ENCODE data around the gene FAM98A. TPM values are rescaled to one million over a fixed set of nuclear protein-coding genes. Genes with fewer than 3 reads are reported as not detected.

Gene FAM98A
- total RNA-seq (10 to 100 TPM; 47.6 to 51.4 TPM), polyA plus RNA-seq (ENCODE audit: insufficient read length in 6 of 6) (10 to 100 TPM; 28.5 to 38.1 (median 32.6) TPM)
- long read RNA-seq, donor 1, transcript FAM98A-201 (8 exons, 2,816 nt) = major isoform, 10 of 24 reads
- long read RNA-seq, donor 1, partial matches to known transcripts = 10 of 24 reads
- long read RNA-seq, donor 1, other reads (novel, unspliced or antisense) = 0 of 24 reads
- long read RNA-seq, donor 2, partial matches to known transcripts = 24 of 28 reads
- long read RNA-seq, donor 2, other reads (novel, unspliced or antisense) = 0 of 28 reads
- long read RNA-seq, donor 3, transcript FAM98A-201 (8 exons, 2,816 nt) = major isoform, 5 of 6 reads
- long read RNA-seq, donor 3, partial matches to known transcripts = 0 of 6 reads
- long read RNA-seq, donor 3, other reads (novel, unspliced or antisense) = 0 of 6 reads
- long read RNA-seq, donor 4, partial matches to known transcripts = 15 of 20 reads
- long read RNA-seq, donor 4, other reads (novel, unspliced or antisense) = 2 of 20 reads
- long read RNA-seq, donor 5, partial matches to known transcripts = 0 of 4 reads
- long read RNA-seq, donor 5, other reads (novel, unspliced or antisense) = 0 of 4 reads
- long read RNA-seq, donor 6, transcript FAM98A-201 (8 exons, 2,816 nt) = major isoform, 9 of 10 reads
- long read RNA-seq, donor 6, partial matches to known transcripts = 0 of 10 reads
- long read RNA-seq, donor 6, other reads (novel, unspliced or antisense) = 0 of 10 reads
- long read RNA-seq, donor 7, partial matches to known transcripts = 0 of 5 reads
- long read RNA-seq, donor 7, other reads (novel, unspliced or antisense) = 0 of 5 reads
- long read RNA-seq, donor 8, transcript FAM98A-201 (8 exons, 2,816 nt) = major isoform, 6 of 9 reads
- long read RNA-seq, donor 8, partial matches to known transcripts = 0 of 9 reads
- long read RNA-seq, donor 8, other reads (novel, unspliced or antisense) = 0 of 9 reads
- long read RNA-seq, donor 9 = 0 reads
- long read RNA-seq, donor 10, partial matches to known transcripts = 11 of 12 reads
- long read RNA-seq, donor 10, other reads (novel, unspliced or antisense) = 1 of 12 reads
- long read RNA-seq, donor 11, transcript FAM98A-201 (8 exons, 2,816 nt) = major isoform, 13 of 22 reads
- long read RNA-seq, donor 11, partial matches to known transcripts = 5 of 22 reads
- long read RNA-seq, donor 11, other reads (novel, unspliced or antisense) = 0 of 22 reads
- long read RNA-seq, donor 12, partial matches to known transcripts = 6 of 12 reads
- long read RNA-seq, donor 12, other reads (novel, unspliced or antisense) = 0 of 12 reads

DNA sequence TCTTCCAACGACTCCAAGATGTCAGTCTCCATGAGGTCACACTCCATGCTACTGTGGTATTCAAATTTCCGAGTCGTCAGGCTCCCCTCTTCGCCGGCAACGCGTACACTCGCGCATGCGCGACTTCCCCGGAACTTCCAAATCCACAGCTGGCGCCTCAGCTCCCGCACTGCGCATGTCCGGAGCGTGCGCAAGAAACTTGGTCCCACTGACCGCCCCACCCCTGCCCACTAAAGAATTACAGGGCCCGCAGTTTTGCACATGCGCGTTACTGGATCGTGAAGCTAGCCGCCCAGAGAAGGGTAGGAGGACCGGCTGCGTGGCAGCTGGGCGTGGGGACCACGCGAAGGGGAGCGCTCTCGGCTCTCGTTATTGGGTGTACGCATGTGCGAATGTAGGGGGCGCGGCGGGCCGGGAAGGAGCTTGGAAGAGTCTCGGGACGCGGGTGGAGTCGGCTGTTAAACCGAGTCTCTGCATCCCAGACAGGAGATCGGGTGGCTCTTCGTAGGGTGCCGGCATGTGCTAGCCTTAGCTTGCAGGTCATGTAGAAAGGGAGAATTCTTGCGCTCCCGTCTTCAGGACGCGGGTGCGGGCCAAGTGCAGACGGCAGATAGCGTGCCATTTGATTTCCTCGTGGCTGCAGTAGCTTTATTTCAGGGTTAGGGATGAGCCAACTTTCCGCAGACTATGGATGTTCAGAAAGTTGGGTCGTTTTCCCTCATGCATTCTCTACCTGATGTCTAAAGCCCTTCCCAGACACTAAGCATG, at the start of gene FAM98A:
Gene FAM98A (minus strand): TSS at position 125 of the 768 bp plus-strand sequence. CDS start 78 bp downstream, at position 47.
- TF ChIP-seq, protein P1, sequence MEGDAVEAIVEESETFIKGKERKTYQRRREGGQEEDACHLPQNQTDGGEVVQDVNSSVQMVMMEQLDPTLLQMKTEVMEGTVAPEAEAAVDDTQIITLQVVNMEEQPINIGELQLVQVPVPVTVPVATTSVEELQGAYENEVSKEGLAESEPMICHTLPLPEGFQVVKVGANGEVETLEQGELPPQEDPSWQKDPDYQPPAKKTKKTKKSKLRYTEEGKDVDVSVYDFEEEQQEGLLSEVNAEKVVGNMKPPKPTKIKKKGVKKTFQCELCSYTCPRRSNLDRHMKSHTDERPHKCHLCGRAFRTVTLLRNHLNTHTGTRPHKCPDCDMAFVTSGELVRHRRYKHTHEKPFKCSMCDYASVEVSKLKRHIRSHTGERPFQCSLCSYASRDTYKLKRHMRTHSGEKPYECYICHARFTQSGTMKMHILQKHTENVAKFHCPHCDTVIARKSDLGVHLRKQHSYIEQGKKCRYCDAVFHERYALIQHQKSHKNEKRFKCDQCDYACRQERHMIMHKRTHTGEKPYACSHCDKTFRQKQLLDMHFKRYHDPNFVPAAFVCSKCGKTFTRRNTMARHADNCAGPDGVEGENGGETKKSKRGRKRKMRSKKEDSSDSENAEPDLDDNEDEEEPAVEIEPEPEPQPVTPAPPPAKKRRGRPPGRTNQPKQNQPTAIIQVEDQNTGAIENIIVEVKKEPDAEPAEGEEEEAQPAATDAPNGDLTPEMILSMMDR (IDR thresholded peaks at IDR 0.05) = no peak
- H3K4me1 ChIP-seq = peaks cover 12 to 21% of the 10 kb centered on the region in 2 donors
- intact Hi-C loops (cut with DNase I) = no loop called here
- peak; percentile 99 to 100 (median 100) for DNase-seq
- no peaks in the 10 kb centered on the region for H3K27me3 ChIP-seq
- H3K4me3 ChIP-seq = peak within 1 kb of the TSS; percentile 79 to 95
- peak; percentile 98 for ATAC-seq
- H3K27ac ChIP-seq = peak within 1 kb of the TSS; percentile 81
- no peaks in the 10 kb centered on the region for H3K9me3 ChIP-seq
- H3K36me3 ChIP-seq = peaks cover 0 to 9% of the 10 kb centered on the region in 2 donors

DNA sequence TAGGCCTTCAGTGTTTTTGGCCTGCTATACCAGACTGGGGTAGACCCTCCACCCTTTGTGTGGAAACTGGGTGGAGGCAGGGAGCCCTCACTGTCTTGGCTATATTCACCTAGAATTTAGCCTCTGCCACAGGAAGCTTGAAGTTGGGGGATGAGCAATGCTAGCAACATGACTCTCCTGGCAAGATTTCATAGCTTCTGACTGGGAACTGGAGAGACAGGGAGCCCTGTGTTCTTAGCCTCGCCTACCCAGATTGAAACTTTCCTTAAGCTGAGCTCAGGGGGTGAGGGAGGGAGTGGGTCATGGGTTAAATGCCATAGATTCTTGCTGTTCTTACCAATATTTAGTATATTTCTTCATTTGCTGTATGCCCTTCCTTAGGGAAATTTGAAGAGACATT, 46.8 kb upstream of the FAM98A start:
- DNase-seq = no peak

DNA sequence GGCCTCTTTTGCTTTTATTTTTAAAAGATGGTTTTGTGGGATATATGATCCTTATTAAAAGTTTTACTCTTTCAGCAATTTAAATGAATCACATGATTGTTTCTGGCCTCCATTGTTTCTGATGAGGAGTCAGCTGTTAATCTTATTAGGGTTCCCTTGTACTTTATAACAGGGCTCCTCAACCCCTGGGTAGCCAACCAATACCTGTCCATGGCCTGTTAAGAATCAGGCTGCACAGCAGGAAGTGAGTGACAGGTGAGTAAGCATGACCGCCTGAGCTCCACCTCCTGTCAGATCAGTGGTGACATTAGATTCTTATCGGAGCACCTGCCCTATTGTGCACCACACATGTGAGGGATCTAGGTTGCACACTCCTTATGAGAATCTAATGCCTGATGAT, 45.1 kb upstream of the FAM98A start:
- peaks cover 0 to 5% of the 10 kb centered on the region in 2 donors for H3K9me3 ChIP-seq
- TF ChIP-seq, protein P1 (IDR thresholded peaks at IDR 0.05) = no peak

More for the DNA sequence above, 46.8 kb upstream of the FAM98A start:
- peaks cover 0 to 5% of the 10 kb centered on the region in 2 donors for H3K9me3 ChIP-seq
- H3K27ac ChIP-seq = no peak overlapping the region
- no peak for ATAC-seq
- H3K4me3 ChIP-seq = no peak overlapping the region
- intact Hi-C loops (cut with DNase I) = no loop called here
- no peaks in the 10 kb centered on the region for H3K27me3 ChIP-seq
- no peaks in the 10 kb centered on the region for H3K4me1 ChIP-seq
- TF ChIP-seq, protein P1 (IDR thresholded peaks at IDR 0.05) = no peak
- no peaks in the 10 kb centered on the region for H3K36me3 ChIP-seq

DNA sequence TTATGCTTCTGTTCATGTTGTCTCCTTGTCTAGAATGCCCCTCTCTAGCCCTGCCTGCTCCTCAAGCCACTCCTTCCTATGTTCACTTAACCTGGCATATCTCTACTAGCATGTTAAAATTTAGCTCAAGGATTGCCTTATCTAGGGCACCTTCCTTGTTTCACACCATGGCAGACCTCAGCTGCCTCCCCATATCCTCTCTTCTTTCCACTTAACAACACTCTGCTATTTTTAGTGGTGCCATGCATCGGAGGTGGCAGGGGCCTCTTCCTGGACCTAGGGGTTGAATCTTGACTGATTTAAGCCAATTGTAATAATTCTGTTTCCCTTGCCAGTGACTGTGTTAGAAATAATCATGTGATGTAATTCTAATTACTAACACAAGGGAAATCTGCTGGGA, 36.9 kb upstream of the FAM98A start:
- intact Hi-C loops (cut with DNase I) = no loop called here
- Histone ChIP-seq H3K4me3 (no peak overlapping the region), H3K36me3 (no peaks in the 10 kb centered on the region), H3K4me1 (no peaks in the 10 kb centered on the region), H3K9me3 (no peaks in the 10 kb centered on the region), H3K27ac (no peak overlapping the region), H3K27me3 (no peaks in the 10 kb centered on the region)
- ATAC-seq = no peak
- TF ChIP-seq, protein P1 (IDR thresholded peaks at IDR 0.05) = no peak
- DNase-seq = no peak

More for the DNA sequence above, 45.1 kb upstream of the FAM98A start:
- intact Hi-C loops (cut with DNase I) = no loop called here
- no peak overlapping the region for H3K4me3 ChIP-seq
- no peaks in the 10 kb centered on the region for H3K27me3 ChIP-seq
- DNase-seq (no peak), ATAC-seq (no peak)
- H3K4me1 ChIP-seq = no peaks in the 10 kb centered on the region
- no peaks in the 10 kb centered on the region for H3K36me3 ChIP-seq
- no peak overlapping the region for H3K27ac ChIP-seq
